Body of pancreas (tissue), 4 donors: ENCODE measurements around the gene TMEM144. TPM values are rescaled to one million over a fixed set of nuclear protein-coding genes. Genes with fewer than 3 reads are reported as not detected.

Experiments used
- ATAC-seq: fragments of 150-250 bp; one replicate; pipeline ENCODE4 v1.9.1; 2016
- DNase-seq, 4 donors: peaks; one replicate each; pipeline ENCODE4 v3.0.0-alpha.2; 2019
- H3K27ac ChIP-seq, 4 donors: fragments of 200-600 bp; sonication (generic); 1 replicate in 3 of 4; 2 replicates in 1 of 4; pipeline versions ENCODE4 v1.5.1 to v1.6.1; 2016 to 2019; ENCODE audit warnings: mild to moderate bottlenecking in 1 of 4, mixed read lengths in 1 of 4, moderate library complexity in 1 of 4
- H3K27me3 ChIP-seq, 2 donors: fragments of 200-600 bp; sonication (generic); one replicate each; pipeline ENCODE4 v1.6.0; 2016; ENCODE audit warnings: mild to moderate bottlenecking in 1 of 2
- H3K36me3 ChIP-seq, 2 donors: fragments of 200-600 bp; sonication (generic); replicated peaks in 1 of 2; 2 replicates each; pipeline ENCODE4 v1.5.1; 2016; ENCODE audit warnings: low read depth in 2 of 2; ENCODE audit not compliant: insufficient read depth in 1 of 2
- H3K4me1 ChIP-seq: fragments of 200-600 bp; sonication (generic); one replicate; pipeline ENCODE4 v1.6.0; 2016
- H3K4me3 ChIP-seq, 2 donors: fragments of 200-600 bp; sonication (generic); 1 replicate in 1 of 2; 2 replicates in 1 of 2; pipeline ENCODE4 v1.5.1; 2016 to 2019
- H3K9me3 ChIP-seq, 3 donors: fragments of 200-600 bp; sonication (generic); 1 replicate in 2 of 3; 2 replicates in 1 of 3; pipeline ENCODE4 v1.5.1; 2016
- CTCF ChIP-seq, 7 experiments: fragments of 450-650 bp in 4 of 7; fragments of 200-600 bp in 3 of 7; sonication (generic) in 3 of 7; IDR thresholded peaks; one replicate each; pipeline ENCODE4 v1.5.1; 2016 to 2019; ENCODE audit warnings: antibody characterized with exemption in 7 of 7
- POLR2A ChIP-seq, 3 donors: fragments of 450-650 bp; IDR thresholded peaks; one replicate each; pipeline ENCODE4 v1.6.1; 2016; ENCODE audit warnings: antibody characterized with exemption in 3 of 3, mild to moderate bottlenecking in 2 of 3
- WGBS, 2 donors: methylation state at CpG; one replicate each; pipeline ENCODE4 v1.1.5; 2017; 5-methylcytosine and 5-hydroxymethylcytosine counted together
- intact Hi-C: fragments of 100-400 bp; cut with DNase I; formaldehyde crosslinking; loops from one replicate; pipeline ENCODE4 v1.15.1; 2023
- total RNA-seq, 2 donors: library from RNA; depleted of rRNA; stranded (reverse); fragments of >200 nt; gene quantifications; one replicate each; pipeline ENCODE4 v1.1.0, GENCODE V29; 2016

TMEM144 gene
- total RNA-seq, 2 donors from 2014 or later, result 10.5 to 13.0 TPM

DNA sequence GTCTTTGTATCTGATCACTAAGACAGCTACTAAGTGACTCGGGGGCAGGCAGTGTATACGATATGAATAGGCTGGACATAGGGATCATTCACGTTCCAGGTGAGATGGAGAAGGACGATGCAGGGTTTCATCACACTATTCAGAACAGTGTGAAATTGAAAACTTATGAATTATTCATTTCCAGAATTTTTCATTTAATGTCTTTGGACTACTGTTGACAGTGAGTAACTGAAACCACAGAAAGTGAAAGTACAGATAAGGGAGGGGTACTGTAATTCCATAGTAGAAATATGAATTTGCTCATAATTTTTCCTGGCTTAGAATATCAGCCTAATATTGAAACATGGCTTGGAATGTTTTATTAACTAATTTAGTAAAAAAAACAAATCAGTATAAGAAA is 24.4 kb downstream of the TMEM144 start:
- no peak overlapping the region for H3K4me3 ChIP-seq
- H3K9me3 ChIP-seq, result no peaks in the 10 kb centered on the region
- no peaks in the 10 kb centered on the region for H3K4me1 ChIP-seq
- intact Hi-C loops, result no loop called here
- peaks cover 0 to 2% of the 10 kb centered on the region in 2 donors for H3K36me3 ChIP-seq
- TF ChIP-seq POLR2A (IDR thresholded peaks at IDR 0.05), result no peak
- TF ChIP-seq CTCF (IDR thresholded peaks at IDR 0.05), result no peak
- ATAC-seq, result no peak
- no peak overlapping the region for H3K27ac ChIP-seq
- 91 to 94% methylated on average over 4 of the region's 4 CpGs for WGBS, 2 donors
- H3K27me3 ChIP-seq, result no peaks in the 10 kb centered on the region
- DNase-seq, result no peak

- no peaks in the 10 kb centered on the region for H3K9me3 ChIP-seq
- DNase-seq (no peak), ATAC-seq (no peak)
- peaks cover 0 to 3% of the 10 kb centered on the region in 2 donors for H3K36me3 ChIP-seq
- 81 to 93% methylated on average over 9 of the region's 9 CpGs for WGBS, 2 donors
- no peaks in the 10 kb centered on the region for H3K4me1 ChIP-seq
- H3K27me3 ChIP-seq, result no peaks in the 10 kb centered on the region
- intact Hi-C loops, result no loop called here
- no peak overlapping the region for H3K4me3 ChIP-seq
- no peak for TF ChIP-seq CTCF (IDR thresholded peaks at IDR 0.05)
- no peak for TF ChIP-seq POLR2A (IDR thresholded peaks at IDR 0.05)
- H3K27ac ChIP-seq, result no peak overlapping the region
These were observed 26.2 kb downstream of the TMEM144 start for GRCh38 chr4:158236304-158237030.

GRCh38 chr4:158238575-158238974 is 28.3 kb downstream of the TMEM144 start:
- intact Hi-C loops, result no loop called here
- H3K27me3 ChIP-seq, result no peaks in the 10 kb centered on the region
- WGBS, 2 donors, result 81 to 85% methylated on average over 1 of the region's 1 CpG
- H3K27ac ChIP-seq, result no peak overlapping the region
- DNase-seq, result no peak
- TF ChIP-seq CTCF (IDR thresholded peaks at IDR 0.05) (no peak), POLR2A (IDR thresholded peaks at IDR 0.05) (no peak)
- no peak overlapping the region for H3K4me3 ChIP-seq
- no peaks in the 10 kb centered on the region for H3K9me3 ChIP-seq
- no peak for ATAC-seq
- peaks cover 0 to 3% of the 10 kb centered on the region in 2 donors for H3K36me3 ChIP-seq
- H3K4me1 ChIP-seq, result peaks cover 10% of the 10 kb centered on the region

DNA sequence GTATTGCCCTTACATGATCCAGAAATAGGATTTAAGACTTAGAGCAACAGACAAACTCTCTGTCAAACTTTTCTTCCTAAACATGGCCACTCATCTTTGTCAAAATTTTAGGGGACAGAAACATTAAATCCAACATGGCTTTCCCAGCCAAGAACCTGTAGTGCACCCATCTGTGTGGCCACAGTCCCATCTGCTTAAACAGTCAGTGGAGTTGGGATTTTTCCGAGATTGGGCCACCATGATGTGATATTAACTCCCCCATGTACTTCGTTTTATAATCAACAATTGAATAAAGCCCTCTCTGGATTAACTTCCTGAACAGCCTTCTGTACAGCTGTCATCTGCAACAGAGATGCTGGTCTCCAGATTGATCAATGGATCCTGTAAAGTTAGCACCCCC is 28.9 kb downstream of the TMEM144 start:
- no peak overlapping the region for H3K27ac ChIP-seq
- intact Hi-C loops, result no loop called here
- no peak overlapping the region for H3K4me3 ChIP-seq
- TF ChIP-seq CTCF (IDR thresholded peaks at IDR 0.05), result no peak
- no peak for TF ChIP-seq POLR2A (IDR thresholded peaks at IDR 0.05)
- WGBS, 2 donors, result 80 to 84% methylated on average over 2 of the region's 2 CpGs
- DNase-seq (no peak), ATAC-seq (no peak)
- no peaks in the 10 kb centered on the region for H3K27me3 ChIP-seq
- peaks cover 0 to 3% of the 10 kb centered on the region in 2 donors for H3K36me3 ChIP-seq
- H3K9me3 ChIP-seq, result no peaks in the 10 kb centered on the region
- peaks cover 12% of the 10 kb centered on the region for H3K4me1 ChIP-seq

DNA sequence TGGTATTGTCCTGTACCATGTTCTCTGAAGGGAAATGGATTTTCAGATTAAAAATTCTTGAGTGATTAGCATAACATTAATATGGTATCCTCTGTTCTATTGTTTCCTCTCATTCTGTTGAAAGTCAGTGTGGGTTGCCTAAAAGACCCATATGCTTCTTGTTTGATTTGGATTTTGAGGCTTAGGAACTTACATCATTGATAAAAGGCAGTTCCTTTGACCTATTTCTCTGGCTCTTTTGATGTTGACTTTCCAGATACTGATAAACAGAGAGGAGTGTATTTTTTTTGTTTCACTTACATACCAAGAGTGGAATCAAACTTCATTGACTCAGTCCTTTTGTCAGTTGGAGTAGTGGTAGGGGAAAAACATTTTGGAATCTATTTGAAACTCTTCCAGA is 32.8 kb downstream of the TMEM144 start:
- peaks cover 12% of the 10 kb centered on the region for H3K4me1 ChIP-seq
- ATAC-seq, result peak; percentile 66
- intact Hi-C loops, result no loop called here
- no peaks in the 10 kb centered on the region for H3K9me3 ChIP-seq
- no peak for DNase-seq
- no peaks in the 10 kb centered on the region for H3K27me3 ChIP-seq
- no peak overlapping the region for H3K4me3 ChIP-seq
- H3K27ac ChIP-seq, result peak overlapping the region in 2 of 4 donors; percentile 36 to 50
- TF ChIP-seq CTCF (IDR thresholded peaks at IDR 0.05) (no peak), POLR2A (IDR thresholded peaks at IDR 0.05) (no peak)
- H3K36me3 ChIP-seq, result peaks cover 0 to 3% of the 10 kb centered on the region in 2 donors
